ENCODE measurements around the gene TNFRSF18. TPM values are rescaled to one million over a fixed set of nuclear protein-coding genes. Genes with fewer than 3 reads are reported as not detected.

TNFRSF18 gene
- total RNA-seq, 4 donors from 2014 or later = 19.8 to 36.8 (median 25.8) TPM

DNA sequence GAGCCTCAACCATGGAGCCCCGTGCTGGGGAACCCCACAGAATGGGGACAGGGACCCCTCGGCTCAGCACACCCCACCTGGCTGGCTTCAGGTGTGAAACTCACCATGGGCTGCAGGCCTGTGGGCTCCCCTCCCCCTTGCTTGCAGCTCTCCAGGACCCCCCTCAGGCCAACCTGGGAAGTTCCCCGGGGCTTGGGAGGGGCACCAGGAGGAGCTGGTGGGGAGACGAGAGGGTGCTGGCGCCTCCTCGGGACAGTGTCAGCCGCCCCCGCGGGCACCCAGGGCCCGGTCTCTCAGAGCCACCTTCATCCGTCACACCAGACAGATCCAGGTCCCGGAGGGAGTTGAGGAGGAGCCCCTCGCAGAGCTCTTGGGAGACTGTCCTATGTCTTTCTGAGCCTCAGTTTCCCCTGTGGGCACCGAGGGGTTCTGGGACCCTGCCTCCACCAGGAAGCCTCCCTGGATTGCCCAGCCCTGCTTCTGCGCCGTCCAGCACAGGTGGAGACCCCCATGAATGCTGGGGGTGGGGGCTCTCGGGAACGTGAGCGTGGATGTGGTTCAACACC is 657 bp upstream of the TNFRSF18 start:
- DNase-seq (ENCODE audit: low spot score in 2 of 2) = no peak
- TF ChIP-seq POLR2A (IDR thresholded peaks at IDR 0.05) = no peak
- TF ChIP-seq, protein P1, sequence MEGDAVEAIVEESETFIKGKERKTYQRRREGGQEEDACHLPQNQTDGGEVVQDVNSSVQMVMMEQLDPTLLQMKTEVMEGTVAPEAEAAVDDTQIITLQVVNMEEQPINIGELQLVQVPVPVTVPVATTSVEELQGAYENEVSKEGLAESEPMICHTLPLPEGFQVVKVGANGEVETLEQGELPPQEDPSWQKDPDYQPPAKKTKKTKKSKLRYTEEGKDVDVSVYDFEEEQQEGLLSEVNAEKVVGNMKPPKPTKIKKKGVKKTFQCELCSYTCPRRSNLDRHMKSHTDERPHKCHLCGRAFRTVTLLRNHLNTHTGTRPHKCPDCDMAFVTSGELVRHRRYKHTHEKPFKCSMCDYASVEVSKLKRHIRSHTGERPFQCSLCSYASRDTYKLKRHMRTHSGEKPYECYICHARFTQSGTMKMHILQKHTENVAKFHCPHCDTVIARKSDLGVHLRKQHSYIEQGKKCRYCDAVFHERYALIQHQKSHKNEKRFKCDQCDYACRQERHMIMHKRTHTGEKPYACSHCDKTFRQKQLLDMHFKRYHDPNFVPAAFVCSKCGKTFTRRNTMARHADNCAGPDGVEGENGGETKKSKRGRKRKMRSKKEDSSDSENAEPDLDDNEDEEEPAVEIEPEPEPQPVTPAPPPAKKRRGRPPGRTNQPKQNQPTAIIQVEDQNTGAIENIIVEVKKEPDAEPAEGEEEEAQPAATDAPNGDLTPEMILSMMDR (IDR thresholded peaks at IDR 0.05) = no peak
- WGBS, 2 donors = 10 to 57% methylated on average over 4 of the region's 19 CpGs
- intact Hi-C loops (cut with DNase I; ENCODE audit: low total_unique reads) = no loop called here
- H3K4me3 ChIP-seq (ENCODE audit: low read depth, poor library complexity, severe bottlenecking) = no peak overlapping the region

DNA sequence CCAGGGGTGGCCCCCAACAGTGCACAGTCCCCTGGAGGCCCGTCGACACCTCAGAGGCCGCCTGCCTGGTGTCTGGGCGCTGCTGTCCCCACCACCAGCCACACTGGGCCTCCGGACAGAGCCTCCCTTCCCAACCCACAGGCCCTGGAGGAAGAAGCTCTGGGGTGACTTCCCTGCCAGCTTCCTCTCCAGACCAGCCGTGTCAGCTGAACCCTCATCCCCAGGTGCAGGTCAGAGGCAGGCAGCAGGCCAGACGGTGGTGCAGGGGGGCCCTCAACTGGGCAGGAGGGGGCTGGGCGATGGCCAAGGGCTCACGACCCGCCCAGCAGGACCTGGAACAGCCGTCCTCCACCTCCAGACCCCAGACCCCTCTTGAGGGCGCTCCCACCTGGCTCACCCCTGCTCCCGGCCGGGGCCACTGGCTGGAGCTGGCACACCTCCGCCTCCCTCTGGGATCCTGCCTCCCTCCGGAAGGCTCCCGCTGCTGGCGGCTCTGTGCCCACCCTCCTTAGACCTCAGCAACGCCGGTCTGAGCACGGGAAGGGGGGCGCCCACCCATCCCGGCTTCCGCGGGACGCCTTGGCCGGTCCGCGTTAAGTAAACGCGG is 520 bp downstream of the TNFRSF18 start:
- TF ChIP-seq POLR2A (IDR thresholded peaks at IDR 0.05) = no peak
- TF ChIP-seq, protein P1 (IDR thresholded peaks at IDR 0.05) = no peak
- no peak overlapping the region for H3K4me3 ChIP-seq (ENCODE audit: low read depth, poor library complexity, severe bottlenecking)
- WGBS, 2 donors = 10 to 22% methylated on average over 6 to 21 of the region's 31 CpGs
- intact Hi-C loops (cut with DNase I; ENCODE audit: low total_unique reads) = no loop called here
- DNase-seq (ENCODE audit: low spot score in 2 of 2) = no peak

DNA sequence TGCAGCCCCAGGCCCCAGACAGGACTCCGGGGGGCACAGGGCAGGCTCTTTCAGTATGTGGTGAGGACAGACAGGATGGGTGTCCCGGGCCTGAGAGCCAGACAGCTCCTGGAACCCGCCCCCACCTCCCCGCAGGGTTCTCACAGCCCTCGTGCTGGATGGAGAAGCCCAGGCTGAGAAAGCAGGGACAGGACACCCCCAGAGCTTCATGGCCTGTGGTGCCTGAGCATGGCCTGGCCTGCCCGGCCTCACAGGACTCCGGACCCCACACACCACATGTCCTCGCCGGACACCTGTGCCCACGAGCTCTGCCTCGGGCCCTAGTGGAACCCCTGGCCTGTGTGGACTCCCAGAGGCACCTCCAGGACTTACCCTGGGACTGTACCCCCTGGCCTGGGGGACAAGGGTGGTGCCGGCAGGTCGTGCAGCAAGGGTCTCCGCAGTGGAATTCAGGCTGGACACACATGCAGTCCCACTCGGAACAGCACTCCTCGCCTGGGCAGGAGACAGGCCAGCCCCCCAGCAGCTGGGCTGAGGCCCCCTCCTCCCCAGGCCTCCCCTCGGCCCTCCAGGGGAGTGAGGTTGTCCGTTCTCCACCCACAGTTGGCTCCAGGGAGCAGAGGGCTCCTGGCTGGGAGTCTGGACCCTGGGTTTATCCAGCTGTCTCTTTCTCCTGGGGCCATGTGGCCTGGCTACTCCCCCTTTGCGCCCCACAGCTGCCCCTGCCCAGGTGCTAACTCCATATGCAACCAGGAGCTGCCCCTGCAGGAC is 1.2 kb downstream of the TNFRSF18 start:
- 68 to 82% methylated on average over 6 to 16 of the region's 19 CpGs for WGBS, 2 donors
- no peak overlapping the region for H3K4me3 ChIP-seq (ENCODE audit: low read depth, poor library complexity, severe bottlenecking)
- TF ChIP-seq POLR2A (IDR thresholded peaks at IDR 0.05) = no peak
- TF ChIP-seq, protein P1 (IDR thresholded peaks at IDR 0.05) = no peak
- DNase-seq (ENCODE audit: low spot score in 2 of 2) = no peak
- intact Hi-C loops (cut with DNase I; ENCODE audit: low total_unique reads) = no loop called here

DNA sequence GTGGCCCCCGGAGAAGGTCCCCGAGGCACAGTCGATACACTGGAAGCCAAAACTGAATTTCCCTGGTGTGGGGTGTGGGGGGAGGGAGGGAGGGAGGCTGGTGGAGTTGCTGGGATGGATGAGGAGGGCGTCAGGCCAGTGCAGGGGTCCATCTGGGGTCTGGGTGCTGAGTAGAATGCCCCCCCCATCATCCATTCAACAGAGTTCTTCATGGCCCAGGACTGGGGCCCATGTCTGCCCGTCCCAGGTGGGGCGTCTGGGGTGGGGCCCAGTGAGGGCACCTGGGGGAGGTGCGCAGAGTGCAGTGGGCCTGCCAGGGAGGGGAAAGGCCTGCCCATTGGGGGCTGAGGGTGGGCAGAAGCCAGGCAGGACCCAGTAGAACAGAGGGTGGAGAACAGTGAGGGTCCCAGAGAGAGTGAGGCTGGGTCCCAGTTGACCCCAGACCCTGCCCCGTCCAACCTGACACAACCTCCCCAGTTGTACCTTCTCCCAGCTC is 1.9 kb downstream of the TNFRSF18 start:
- WGBS, 2 donors = 84 to 96% methylated on average over 7 to 8 of the region's 8 CpGs
- TF ChIP-seq, protein P1 (IDR thresholded peaks at IDR 0.05) = no peak
- intact Hi-C loops (cut with DNase I; ENCODE audit: low total_unique reads) = no loop called here
- DNase-seq (ENCODE audit: low spot score in 2 of 2) = no peak
- H3K4me3 ChIP-seq (ENCODE audit: low read depth, poor library complexity, severe bottlenecking) = no peak overlapping the region

DNA sequence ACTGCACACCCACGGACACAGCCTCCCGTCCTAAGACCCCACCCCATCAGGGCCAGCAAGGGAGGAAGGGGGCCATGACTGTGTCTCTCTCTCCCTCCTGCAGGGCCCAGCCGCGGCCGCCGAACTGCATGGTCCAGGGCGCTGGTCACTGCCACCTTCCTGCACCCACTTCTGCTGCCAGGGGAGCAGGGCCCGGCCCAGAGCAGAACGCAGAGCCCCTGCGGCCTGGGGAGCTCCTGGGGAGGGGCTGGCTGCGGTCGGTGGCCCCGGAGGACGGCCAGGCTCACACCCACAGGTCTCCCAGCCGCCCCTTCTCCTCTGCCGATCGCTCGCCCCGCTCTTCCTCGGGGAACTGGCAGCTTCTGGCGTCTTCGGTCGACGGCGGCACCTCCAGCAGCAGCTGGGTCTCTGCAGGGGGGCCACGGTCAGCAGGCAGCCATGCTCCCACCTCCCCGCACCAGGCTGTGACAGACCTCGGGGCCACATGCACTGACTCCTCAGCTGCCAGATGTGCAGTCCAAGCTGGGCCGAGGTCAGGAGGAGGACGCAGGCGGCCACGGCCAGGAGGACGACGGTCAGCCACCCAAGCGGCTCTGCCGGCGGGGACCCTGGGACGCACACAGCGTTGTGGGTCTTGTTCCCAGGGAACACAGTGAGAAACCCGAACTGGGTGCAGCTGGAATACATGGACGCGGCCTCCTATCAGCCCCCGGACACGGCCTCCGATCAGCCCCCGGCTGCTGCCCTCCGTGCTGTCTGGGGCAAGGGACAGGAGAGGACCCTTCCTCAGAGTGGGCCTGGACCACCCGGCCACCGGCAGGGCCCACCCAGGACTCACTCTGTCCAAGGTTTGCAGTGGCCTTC is 2.6 kb downstream of the TNFRSF18 start:
- TF ChIP-seq, protein P1 (IDR thresholded peaks at IDR 0.05) = no peak
- no peak for TF ChIP-seq POLR2A (IDR thresholded peaks at IDR 0.05)
- 71% methylated on average over 43 to 44 of the region's 49 CpGs for WGBS, 2 donors
- H3K4me3 ChIP-seq (ENCODE audit: low read depth, poor library complexity, severe bottlenecking) = no peak overlapping the region
- intact Hi-C loops (cut with DNase I; ENCODE audit: low total_unique reads) = no loop called here
- DNase-seq (ENCODE audit: low spot score in 2 of 2) = no peak
